Raji (cell line): Measurements from ENCODE around the gene ZBTB7C.

ENCODE experiments used
- POLR2A ChIP-seq: IDR thresholded peaks from 2 replicates; pipeline ENCODE4 v1.6.1; 2011; ENCODE audit warnings: low read depth, low read length, control low read depth; ENCODE audit not compliant: insufficient read depth

Gene ZBTB7C

DNA sequence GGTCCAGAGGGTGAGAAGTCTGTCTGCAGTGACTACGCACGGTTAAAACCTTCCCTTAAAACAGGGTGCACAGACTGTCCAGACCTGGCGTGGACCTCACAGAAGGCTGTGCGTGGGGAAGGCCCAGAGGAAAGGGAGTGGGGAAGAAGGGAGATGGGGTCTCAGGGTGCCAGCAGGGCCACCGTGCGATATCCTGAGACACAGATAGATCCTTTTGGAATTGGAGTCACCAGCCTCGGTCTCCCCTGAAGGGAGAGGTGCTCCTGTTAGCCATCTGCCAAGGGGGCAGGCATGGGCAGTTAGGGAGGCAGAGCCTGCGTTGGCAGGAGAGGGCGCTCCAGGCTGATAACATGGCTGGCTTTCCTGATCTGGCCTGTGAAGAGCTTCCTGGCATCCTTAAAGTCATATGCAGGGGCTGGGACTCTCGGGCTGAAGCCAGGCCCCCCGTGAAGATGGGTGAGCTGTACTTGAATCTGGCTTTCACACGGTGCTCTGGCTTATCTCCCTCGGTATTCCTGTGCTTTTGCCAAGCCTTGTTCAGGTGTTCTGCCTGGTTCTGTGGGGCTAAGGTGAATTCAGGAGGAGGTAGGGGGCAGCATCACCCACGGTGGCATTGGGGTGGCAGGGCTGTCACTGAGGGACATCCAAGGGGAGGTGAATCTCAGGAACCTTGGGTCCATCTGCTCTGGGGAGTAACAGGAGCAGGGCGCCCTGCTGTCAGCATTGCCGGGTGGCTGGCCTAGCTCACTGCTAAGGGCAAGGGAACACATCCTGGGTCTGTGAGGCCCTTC lies 371.5 kb downstream of the ZBTB7C start:
- no peak for TF ChIP-seq POLR2A

DNA sequence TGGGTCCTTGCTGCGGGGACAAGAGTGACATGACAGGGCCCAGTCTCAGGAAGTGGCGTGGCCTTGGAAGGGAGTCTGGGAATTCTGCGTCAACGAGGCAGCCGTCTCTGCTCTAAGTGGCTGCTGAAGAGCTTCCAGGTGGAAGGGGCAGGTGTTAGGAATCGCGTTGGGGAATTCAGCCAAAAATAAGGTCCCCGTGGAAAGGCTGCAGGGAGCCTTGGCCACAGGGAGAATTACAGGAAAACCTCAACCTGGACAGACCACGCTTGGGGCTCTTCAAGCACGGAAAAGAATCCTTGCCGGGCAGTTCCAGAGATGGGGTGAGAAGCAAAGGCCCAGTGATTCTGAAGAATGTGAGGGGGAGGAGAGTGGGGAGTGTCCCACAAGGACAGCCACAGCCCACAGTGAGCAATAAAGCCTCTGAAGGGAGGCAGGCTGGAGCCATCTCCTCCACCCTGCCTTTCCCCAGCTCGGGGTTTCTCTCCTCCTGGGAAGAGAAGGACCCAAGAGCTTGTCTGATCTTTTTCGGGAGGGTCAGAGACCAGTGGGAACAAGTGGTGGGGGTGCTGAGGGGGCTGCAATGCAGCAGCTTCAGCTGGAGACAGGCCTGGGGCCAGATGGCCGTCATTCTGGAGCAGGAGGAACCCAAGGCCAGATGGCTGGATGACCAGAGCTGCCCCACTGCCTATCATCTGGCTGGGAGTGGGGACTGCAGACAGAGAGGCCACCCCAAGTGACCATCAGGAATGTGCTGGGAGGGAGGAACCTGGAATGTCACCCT lies 372.4 kb downstream of the ZBTB7C start:
- TF ChIP-seq POLR2A: no peak

DNA sequence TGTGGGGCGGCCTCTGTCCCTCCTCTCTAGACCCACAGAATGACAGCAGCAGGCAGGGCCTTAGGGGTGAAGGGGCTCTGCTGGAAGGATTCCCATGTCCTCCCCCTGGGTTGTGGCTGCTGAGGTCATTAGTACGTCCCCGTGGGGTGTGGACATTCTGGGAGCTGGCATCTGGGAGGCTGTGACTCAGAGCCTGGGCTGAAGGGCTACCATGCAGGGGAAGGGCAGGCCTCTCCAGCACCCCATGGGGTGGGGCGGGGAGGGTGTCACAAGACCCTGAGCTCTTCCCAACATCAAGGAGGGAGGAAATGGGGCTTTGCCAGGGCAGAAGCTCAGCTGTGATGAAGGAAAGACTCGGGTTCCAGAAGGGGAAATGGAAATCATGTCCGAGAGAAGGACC lies 373.0 kb downstream of the ZBTB7C start:
- no peak for TF ChIP-seq POLR2A

DNA sequence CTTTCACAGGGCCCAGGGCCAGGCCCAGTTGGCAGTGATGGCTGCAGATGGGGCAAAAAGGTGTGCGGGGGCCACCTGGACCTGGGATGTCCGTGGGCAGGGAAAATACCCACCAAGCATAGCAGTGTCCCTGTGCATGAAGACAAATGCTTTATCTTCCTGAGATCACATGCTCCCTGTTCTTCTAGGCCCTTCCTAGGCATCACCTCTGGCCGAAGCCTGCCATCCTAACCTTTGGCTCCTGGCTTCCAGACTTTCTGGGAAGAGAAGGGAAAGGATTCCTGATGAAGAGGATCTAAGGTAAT lies 373.7 kb downstream of the ZBTB7C start:
- no peak for TF ChIP-seq POLR2A

DNA sequence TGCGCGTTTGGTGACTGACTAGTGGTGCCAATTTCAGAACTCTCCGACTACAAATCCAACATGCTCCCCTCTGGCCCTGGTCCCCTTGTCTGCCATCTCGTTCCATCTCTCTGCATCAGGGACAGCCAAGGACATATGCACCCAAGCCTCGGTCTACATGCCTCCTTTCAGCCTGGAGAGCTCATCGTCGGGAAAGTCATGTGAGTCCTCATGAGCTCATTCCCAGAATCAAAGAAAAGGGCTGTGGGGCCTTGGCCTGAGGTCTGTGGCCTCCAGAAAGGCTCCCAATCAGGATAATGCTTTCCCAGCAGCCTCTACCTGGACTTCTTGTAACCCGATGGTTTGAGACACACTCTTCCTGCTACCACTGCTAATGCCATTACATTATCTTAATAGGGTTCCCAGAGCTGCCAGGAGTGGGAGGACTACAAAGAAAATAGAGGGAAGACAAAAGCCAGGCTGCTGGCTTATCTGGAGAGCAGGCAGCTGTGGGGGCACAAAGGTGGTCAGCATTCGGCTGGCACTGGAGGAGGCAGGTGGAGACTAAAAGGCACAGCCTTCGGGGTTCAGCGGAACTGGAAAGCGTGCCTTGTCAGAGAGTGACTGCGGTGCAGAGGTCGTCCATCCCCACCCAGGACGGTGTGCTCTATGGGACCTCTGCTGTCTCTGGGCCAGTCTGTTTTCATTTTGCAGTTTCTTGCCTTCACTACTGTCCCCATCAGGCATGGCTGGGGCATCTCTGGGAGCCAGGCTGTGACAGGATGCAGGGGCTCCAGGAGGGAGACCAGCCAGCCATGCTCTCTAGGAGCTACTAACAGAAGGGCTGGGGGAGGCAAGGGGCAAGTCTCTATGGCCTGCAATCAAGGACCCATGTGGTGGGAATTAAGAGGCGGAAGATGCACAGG lies 374.3 kb downstream of the ZBTB7C start:
- no peak for TF ChIP-seq POLR2A

DNA sequence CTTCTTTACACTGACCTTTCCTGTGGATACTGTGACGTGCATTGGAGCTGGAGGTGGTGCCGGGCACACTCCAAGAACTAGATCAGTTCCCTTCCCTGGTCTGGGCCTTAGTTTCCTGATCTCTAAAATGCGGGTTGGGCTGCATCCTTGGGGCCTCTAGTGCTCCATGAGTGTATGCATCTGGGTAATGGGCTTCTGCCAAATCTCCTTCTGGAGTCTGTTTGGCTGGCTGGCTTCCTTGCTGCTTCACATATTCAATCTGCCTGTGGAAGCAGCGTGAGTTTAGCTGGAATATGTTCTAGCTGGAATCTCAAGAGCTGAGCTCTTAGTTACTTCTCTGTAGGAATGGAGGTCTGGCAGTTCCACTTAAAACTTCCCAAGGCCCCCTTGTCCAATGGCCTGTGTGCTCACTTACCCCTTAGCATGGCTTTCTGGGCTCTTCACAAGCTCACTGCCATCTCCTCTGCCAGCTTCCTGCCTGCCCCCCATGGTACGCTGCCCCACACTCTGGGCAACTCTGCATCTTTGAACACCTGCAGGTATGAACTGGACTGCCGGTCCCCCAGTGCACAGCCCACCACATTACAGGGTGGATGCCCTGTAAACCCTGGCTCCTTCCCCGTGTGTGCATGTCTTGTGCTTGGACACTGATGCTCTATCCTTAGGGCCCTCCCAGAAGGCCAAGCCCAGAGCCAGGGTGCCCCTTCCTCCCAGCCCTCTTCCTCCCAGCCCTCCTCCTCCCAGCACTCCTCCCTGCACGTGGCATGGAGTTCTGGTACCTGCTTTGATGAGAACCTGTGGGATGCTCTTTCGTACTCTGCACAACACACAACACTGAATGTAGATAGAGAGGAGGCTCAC lies 375.2 kb downstream of the ZBTB7C start:
- no peak for TF ChIP-seq POLR2A

DNA sequence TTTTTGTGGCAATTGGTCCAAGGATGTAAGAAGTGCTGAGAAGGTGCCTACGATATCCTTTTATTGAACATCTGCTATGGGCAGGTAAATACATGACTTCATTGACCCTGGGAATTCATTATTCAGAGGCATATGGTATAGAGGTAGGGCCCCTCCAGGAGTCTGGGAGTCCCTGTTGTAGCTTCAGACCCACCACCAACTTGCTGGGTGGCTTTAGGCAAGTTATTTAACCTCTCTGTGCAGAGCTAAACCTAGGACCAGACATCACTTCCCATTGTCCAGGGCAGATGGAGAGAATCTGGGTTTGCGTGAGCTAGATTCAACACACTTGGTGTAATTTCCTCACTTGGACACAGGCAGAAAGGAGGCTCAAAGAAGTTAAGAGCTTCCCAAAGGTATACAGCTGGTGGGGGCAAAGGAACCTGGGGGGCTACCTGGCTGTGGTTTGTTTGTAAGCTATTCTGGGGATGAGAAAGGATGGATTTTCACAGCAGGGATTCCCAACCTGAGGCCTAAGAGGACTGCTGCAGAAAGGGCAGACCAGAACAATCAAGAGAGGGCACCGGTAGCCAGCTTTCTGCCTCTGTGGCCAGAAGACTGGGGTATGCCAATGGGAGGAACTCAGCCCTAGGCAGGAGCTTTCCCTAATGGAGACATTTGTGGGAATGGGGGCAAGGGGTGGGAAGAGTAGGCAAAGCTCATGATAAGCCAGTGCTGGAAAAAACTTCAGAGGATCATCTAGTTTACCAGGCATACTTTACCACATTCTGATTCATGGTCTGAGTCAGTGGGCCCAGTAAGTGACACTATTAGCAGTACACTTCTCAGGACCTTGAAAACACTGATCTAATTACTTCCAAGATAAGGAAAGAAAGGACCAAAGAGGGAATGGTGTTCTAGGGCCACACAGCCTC lies 376.1 kb downstream of the ZBTB7C start:
- no peak for TF ChIP-seq POLR2A

DNA sequence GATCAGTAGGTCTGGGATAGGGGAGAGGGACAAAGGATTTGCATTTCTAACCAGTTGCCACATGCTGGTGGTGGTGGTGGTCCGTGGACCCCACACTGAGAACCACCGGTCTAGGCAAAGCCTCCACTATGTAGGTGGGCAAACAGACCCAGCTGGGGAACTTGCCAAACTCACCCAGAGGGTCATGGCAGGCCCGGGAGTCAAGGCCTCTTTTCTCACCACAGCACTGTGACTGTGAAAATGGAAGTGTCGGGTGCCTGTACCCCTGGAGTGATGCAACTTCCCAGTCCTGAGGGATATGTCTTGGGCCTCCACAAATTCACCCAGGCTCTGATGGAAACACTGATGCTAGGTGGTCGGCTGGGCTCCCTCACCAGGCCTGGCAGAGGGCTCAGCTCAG lies 377.5 kb downstream of the ZBTB7C start:
- no peak for TF ChIP-seq POLR2A

DNA sequence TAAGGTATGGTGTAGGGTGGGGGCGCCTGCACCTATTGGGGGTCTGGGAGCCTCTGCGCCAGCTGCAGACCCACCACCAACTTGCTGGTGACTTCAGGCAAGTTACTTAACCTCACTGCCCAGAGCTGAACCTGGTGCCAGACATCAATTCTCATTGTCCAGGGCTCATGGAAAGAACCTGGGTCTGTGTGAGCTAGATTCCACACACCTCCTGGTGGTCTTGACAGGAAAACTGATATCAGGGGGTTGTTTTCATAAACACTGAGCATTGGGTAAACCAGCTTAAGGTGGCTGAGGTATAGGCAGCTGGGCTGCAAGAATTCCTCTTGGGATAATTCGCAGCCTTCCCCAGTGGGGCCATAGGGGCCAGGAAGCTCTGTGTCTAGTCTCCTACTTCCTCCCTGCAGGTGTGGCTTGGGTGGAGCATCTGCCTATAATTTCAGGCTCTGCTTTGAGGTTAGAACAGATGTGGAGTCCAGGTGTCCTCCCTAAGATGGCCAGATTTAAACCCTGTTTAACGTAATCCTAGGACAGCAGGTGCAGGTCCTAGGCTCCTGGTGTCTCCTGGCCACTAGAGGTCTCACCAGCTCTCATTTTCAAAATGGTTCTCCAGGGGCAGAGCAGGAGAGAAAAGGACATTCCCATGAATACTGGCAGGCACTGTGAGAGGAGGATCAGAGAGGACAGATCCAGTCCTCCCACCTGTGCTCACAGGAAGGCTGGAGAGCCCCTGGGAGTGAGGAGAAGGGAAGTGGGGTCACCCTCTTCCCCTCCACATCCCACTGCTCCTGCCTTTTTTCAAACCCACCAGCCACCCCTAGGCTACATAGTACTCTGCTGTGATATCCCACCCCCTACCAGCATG lies 378.3 kb downstream of the ZBTB7C start:
- no peak for TF ChIP-seq POLR2A

DNA sequence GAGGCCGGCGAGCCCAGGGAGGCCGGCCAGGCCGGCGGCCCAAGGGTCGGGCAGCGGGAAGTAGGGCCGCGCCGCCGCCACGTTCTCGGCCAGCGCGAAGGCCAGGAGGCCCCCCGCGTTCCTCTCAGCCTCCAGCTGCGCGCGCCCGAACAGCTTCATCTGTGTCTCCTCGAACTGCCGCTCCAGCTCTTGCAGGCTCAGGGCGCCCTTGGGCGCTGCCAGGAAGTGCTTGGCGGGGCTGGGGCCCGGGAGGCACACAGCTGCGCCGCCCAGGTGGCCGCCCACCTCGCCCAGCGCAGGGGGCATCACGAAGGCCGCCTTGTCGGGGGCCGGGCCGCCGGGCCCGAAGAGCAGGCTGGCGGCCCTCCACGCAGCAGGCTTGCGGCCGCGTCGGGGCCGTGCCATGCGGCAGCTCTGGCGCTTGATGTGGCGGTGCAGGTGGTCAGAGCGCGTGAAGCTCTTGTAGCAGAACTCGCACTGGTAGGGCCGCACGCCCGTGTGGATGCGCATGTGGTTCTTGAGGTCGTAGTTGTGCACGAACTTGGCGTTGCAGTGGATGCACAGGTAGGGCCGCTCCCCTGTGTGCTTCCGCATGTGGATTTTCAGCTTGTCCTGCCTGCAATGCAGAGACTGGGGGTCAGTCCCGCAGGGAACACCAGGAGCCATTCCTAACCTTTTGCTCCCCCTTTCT lies 379.7 kb downstream of the ZBTB7C start:
- no peak for TF ChIP-seq POLR2A

DNA sequence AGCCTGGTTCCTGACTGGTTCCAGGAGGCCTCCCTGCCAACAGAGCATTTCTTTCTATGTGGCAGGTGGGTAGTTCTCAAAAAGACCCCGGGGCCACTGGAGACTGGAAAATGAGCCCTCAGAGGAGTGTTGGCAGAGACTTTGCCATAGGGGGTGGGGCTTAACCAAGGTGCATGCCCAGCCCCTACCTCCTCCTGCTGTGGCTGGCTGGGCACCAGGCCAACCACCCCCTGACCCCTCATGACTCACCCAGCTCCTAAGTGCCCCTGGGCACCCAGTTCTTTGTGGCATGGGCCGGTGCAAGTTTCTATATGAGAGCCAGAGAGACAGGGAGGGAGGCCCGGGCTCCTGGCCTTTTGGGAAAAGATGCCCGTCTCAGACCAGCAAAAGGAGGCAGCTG lies 380.5 kb downstream of the ZBTB7C start:
- no peak for TF ChIP-seq POLR2A

DNA sequence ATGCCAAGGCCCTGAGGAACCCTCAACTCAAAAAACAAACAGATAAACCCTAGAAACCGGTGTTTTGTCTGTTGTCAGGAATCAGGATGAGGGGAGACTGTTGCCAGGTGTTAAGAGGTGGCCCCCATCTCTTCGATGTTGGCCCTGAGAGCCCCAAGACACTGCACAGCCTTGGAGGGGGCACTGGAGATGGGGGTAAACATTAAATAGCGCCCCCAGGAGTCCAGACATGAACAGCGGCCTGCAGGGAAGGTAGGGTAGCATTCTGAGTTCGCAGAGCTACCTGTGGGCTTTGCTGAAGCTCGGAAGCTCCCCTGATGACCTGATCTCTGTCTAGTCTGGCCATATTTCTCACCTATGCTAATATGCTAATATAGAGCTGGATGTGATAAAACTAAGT lies 381.1 kb downstream of the ZBTB7C start:
- no peak for TF ChIP-seq POLR2A

DNA sequence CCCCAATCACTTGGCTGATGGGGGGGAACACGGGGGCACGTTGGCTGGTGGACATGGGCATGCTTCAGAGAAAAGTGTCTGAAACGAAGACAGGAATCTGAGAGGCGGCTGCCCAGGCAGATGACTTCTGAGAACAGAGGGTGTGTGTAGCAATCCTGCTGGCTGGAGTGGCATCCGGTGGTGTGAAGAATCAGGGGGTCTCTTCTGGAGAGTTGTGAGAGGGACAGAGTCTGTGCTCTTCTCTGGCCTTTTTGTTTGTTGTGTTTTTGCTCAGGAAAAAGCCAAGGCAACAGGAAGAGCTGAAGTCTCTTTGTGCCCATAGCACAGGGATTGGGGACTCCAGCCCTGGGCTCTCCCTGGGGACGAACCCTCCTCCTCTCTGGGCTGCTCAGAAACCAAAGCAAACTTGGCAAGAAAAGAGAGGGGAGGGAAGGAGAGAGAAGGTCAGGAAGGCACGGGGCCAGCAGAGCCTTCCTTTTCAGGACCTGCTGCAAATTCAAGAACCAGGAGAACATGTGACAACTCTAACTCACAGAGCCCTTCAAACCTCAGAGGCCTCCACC lies 381.7 kb downstream of the ZBTB7C start:
- no peak for TF ChIP-seq POLR2A
